Progenitor cell of endocrine pancreas (in vitro differentiated cells): ENCODE results near the gene UBXN11. TPM values are rescaled to one million over a fixed set of nuclear protein-coding genes. Genes with fewer than 3 reads are reported as not detected.

Experiments used
- DNase-seq: peaks from one replicate; pipeline ENCODE4 v3.0.0; 2021; ENCODE audit warnings: low spot score; ENCODE audit not compliant: unreplicated experiment
- H3K27ac Mint-ChIP-seq: 2 replicates; pipeline ENCODE4 v1.8.0; 2021; ENCODE audit warnings: mild to moderate bottlenecking, moderate library complexity, mixed read lengths
- H3K27me3 Mint-ChIP-seq: 2 replicates; pipeline ENCODE4 v1.8.0; 2021; ENCODE audit warnings: mixed read lengths
- H3K36me3 Mint-ChIP-seq: 2 replicates; pipeline ENCODE4 v1.8.0; 2022; ENCODE audit warnings: mixed read lengths; ENCODE audit not compliant: insufficient read depth
- H3K4me1 Mint-ChIP-seq: 2 replicates; pipeline ENCODE4 v1.8.0; 2021; ENCODE audit warnings: low read depth, mixed read lengths
- H3K4me3 Mint-ChIP-seq: 2 replicates; pipeline ENCODE4 v1.8.0; 2021; ENCODE audit warnings: low read depth, mild to moderate bottlenecking, moderate library complexity, mixed read lengths
- H3K9me3 Mint-ChIP-seq: 2 replicates; pipeline ENCODE4 v1.8.0; 2021; ENCODE audit warnings: low read depth, mixed read lengths
- CTCF ChIP-seq: fragments of 200-600 bp; sonication (generic); IDR thresholded peaks from one replicate; pipeline ENCODE4 v1.5.0; 2021; ENCODE audit warnings: antibody characterized with exemption, mild to moderate bottlenecking; ENCODE audit not compliant: unreplicated experiment
- total RNA-seq: library from RNA; stranded (reverse); gene quantifications from 2 replicates; pipeline ENCODE4 v1.2.1, GENCODE V29; 2021

Gene UBXN11
- total RNA-seq, 1 donor from 2014 or later = 48.9 TPM

- Mint-ChIP-seq H3K27me3 (peaks cover 4% of the 10 kb centered on the region), H3K27ac (peak overlapping the region; percentile 37), H3K4me3 (peak overlapping the region; percentile 98), H3K9me3 (no peaks in the 10 kb centered on the region), H3K4me1 (peaks cover 10% of the 10 kb centered on the region), H3K36me3 (no peaks in the 10 kb centered on the region)
- no peak for TF ChIP-seq CTCF
- DNase-seq = no peak
Measured at GRCh38 chr1:26307363-26307781, 936 bp upstream of the UBXN11 start.

- TF ChIP-seq CTCF = no peak
- no peaks in the 10 kb centered on the region for H3K27me3 Mint-ChIP-seq
- no peak for DNase-seq
- peak overlapping the region; percentile 97 for H3K27ac Mint-ChIP-seq
- peaks cover 10% of the 10 kb centered on the region for H3K4me1 Mint-ChIP-seq
- no peaks in the 10 kb centered on the region for H3K36me3 Mint-ChIP-seq
- H3K9me3 Mint-ChIP-seq = no peaks in the 10 kb centered on the region
- peak overlapping the region; percentile 98 for H3K4me3 Mint-ChIP-seq
Measured at GRCh38 chr1:26305667-26306289, 658 bp downstream of the UBXN11 start.

DNA sequence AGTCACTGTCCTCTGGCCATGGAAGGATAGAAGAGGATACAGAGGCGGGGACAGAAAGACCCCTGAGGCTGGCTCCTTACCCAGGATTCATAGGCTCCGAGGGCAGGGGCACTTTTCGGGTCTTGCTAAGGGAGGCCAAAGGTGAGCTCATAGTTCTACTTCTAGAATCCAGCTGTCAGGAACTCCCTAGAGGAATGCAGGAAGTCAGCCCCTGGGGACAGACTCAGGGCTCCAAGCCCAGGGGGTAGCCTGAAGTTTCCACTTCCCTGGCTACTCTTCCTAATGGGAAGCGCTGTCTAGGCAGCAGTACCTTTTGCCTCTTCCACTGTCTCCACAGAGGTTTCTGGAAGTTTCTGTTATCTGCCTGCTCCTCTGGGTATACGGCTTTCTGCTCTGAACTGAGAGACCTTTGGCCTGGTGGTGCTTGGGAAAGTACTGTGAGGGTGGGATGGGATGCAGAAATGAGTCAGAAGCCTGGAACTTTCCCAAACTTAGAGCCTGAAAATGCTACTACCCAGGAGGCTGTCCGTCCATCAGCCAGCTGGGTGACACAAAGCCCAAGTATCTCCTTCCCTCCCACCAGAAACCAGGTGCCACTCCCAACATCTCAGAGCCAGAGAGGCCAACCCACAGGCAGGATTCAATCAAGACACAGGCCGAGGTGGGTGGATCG is 3.6 kb downstream of the UBXN11 start:
- H3K27ac Mint-ChIP-seq = peak overlapping the region; percentile 41
- no peak for TF ChIP-seq CTCF

GRCh38 chr1:26300578-26301275 is 5.7 kb downstream of the UBXN11 start:
- Mint-ChIP-seq H3K27ac (no peak overlapping the region), H3K36me3 (peaks cover 2% of the 10 kb centered on the region), H3K9me3 (no peaks in the 10 kb centered on the region), H3K4me3 (no peak overlapping the region), H3K4me1 (peaks cover 2% of the 10 kb centered on the region), H3K27me3 (no peaks in the 10 kb centered on the region)
- no peak for DNase-seq
- TF ChIP-seq CTCF = no peak

More for the DNA sequence above, 3.6 kb downstream of the UBXN11 start:
- no peaks in the 10 kb centered on the region for H3K27me3 Mint-ChIP-seq
- no peak for DNase-seq
- no peaks in the 10 kb centered on the region for H3K9me3 Mint-ChIP-seq
- H3K4me1 Mint-ChIP-seq = peaks cover 10% of the 10 kb centered on the region
- H3K4me3 Mint-ChIP-seq = no peak overlapping the region
- H3K36me3 Mint-ChIP-seq = no peaks in the 10 kb centered on the region

DNA sequence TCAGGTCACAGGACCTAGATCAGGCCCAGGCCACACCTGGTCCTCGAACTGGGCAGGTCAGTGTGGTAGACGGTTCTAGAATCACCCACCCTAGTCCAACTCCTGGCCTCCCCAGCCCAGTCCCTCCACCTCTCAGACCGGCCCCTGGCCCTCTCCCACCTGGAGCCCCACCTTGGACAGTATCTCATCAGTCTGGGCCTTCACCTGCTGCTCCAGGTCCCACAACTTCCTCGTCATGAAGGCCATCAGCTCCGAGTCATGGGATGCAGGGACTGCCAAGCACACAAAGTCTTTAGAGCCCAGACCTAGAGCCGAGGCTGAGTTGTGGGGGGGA is 8.7 kb downstream of the UBXN11 start:
- H3K27ac Mint-ChIP-seq = no peak overlapping the region
- H3K4me1 Mint-ChIP-seq = no peaks in the 10 kb centered on the region
- TF ChIP-seq CTCF = no peak
- no peak overlapping the region for H3K4me3 Mint-ChIP-seq
- H3K27me3 Mint-ChIP-seq = no peaks in the 10 kb centered on the region
- H3K36me3 Mint-ChIP-seq = peaks cover 4% of the 10 kb centered on the region
- no peak for DNase-seq
- H3K9me3 Mint-ChIP-seq = no peaks in the 10 kb centered on the region
